Prostate gland (tissue), 2 donors: ENCODE data around the gene SAMD8. TPM values are rescaled to one million over a fixed set of nuclear protein-coding genes. Genes with fewer than 3 reads are reported as not detected.
"Not testable (repeated sequence)": the region's sequence is repeated elsewhere in the genome, so short reads cannot be mapped to it uniquely, and the experiment has no call there.

Experiments
- DNase-seq: peaks from one replicate; pipeline ENCODE4 v3.0.0-alpha.2; 2019; ENCODE audit warnings: low spot score
- H3K27ac ChIP-seq, 2 donors: fragments of 200-600 bp; sonication (generic); 2 replicates each; pipeline ENCODE4 v1.5.1; 2017 to 2019
- H3K27me3 ChIP-seq: fragments of 200-600 bp; sonication (generic); replicated peaks from 2 replicates; pipeline ENCODE4 v1.5.1; 2019; ENCODE audit not compliant: insufficient read depth
- H3K36me3 ChIP-seq, 2 donors: fragments of 200-600 bp; sonication (generic); 1 replicate in 1 of 2; 2 replicates in 1 of 2; pipeline versions ENCODE4 v1.5.1 to v1.8.1; 2017 to 2019
- H3K4me1 ChIP-seq: fragments of 200-600 bp; sonication (generic); replicated peaks from 2 replicates; pipeline ENCODE4 v1.5.1; 2019
- H3K4me3 ChIP-seq, 2 donors: fragments of 200-600 bp; sonication (generic); 2 replicates each; pipeline ENCODE4 v1.5.1; 2017 to 2019
- H3K9me3 ChIP-seq: fragments of 200-600 bp; sonication (generic); 2 replicates; pipeline ENCODE4 v1.5.1; 2017
- POLR2A ChIP-seq: fragments of 450-650 bp; IDR thresholded peaks from one replicate; pipeline ENCODE4 v1.6.1; 2016; ENCODE audit warnings: antibody characterized with exemption, mild to moderate bottlenecking
- POLR2AphosphoS5 ChIP-seq: sonication (generic); formaldehyde crosslinking; IDR thresholded peaks from one replicate; pipeline ENCODE4 v1.6.1; 2017; ENCODE audit warnings: antibody characterized with exemption
- WGBS: methylation state at CpG from one replicate; pipeline ENCODE4 v1.1.5; 2018; 5-methylcytosine and 5-hydroxymethylcytosine counted together
- intact Hi-C: fragments of 100-400 bp; cut with DNase I; formaldehyde crosslinking; loops from one replicate; pipeline ENCODE4 v1.14.2; 2022
- total RNA-seq, 2 donors: library from RNA; depleted of rRNA; stranded (reverse); fragments of >200 nt; gene quantifications; one replicate each; pipeline ENCODE4 v1.1.0, GENCODE V29; 2016
- TF ChIP-seq, protein P1 (sequence below), 4 experiments: fragments of 200-600 bp in 2 of 4; fragments of 450-650 bp in 2 of 4; sonication (generic) in 2 of 4; IDR thresholded peaks; 1 replicate in 3 of 4; 2 replicates in 1 of 4; pipeline ENCODE4 v1.5.1; 2016 to 2019; ENCODE audit warnings: antibody characterized with exemption in 4 of 4, mild to moderate bottlenecking in 2 of 4, moderate library complexity in 2 of 4

SAMD8 gene
- total RNA-seq, 2 donors from 2014 or later: 18.8 to 41.5 TPM

DNA sequence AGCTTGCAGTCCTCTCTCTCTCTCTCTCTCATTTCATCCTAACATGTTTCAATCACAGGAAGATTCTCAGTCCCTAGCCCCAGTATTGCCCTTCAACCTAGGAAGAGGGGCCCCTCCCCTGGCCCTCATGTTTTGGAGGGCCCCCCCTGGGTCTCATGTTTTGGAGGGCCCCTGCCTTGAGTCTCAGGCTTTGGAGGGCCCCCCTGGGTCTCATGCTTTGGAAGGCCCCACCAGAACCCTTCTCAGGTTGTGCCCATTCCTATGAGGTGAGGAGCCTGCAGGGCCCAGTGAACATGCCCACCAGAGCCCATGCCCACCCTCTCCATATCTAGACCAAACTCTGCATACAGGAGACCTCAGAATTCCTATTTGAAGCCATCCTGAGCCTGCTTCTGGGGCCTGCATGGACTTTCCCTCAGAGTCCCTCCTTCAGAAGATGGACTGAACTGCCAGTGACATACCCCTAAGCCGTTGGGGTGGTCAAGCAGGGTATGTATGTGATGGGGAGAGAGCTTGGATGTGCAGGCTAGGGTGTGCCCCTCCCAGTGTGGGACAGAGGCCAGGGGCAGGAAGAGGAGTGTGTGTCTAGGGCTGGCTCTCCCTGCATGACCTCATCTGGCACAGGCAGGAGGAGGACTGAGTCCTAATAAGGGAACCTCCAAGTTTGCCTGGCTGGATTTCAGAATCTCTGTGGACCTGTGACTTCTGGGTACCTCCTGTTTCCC, 91.0 kb downstream of the SAMD8 start:
- peak; percentile 7 for DNase-seq
- TF ChIP-seq, protein P1, sequence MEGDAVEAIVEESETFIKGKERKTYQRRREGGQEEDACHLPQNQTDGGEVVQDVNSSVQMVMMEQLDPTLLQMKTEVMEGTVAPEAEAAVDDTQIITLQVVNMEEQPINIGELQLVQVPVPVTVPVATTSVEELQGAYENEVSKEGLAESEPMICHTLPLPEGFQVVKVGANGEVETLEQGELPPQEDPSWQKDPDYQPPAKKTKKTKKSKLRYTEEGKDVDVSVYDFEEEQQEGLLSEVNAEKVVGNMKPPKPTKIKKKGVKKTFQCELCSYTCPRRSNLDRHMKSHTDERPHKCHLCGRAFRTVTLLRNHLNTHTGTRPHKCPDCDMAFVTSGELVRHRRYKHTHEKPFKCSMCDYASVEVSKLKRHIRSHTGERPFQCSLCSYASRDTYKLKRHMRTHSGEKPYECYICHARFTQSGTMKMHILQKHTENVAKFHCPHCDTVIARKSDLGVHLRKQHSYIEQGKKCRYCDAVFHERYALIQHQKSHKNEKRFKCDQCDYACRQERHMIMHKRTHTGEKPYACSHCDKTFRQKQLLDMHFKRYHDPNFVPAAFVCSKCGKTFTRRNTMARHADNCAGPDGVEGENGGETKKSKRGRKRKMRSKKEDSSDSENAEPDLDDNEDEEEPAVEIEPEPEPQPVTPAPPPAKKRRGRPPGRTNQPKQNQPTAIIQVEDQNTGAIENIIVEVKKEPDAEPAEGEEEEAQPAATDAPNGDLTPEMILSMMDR (IDR thresholded peaks at IDR 0.05): no peak
- TF ChIP-seq POLR2A: no peak
- no peak for TF ChIP-seq POLR2AphosphoS5
- intact Hi-C loops: no loop called here
- H3K27me3 ChIP-seq: no peaks in the 10 kb centered on the region
- H3K4me3 ChIP-seq: no peak overlapping the region
- H3K4me1 ChIP-seq: no peaks in the 10 kb centered on the region
- H3K9me3 ChIP-seq: no peaks in the 10 kb centered on the region
- 59% methylated on average over 1 of the region's 1 CpG for WGBS
- H3K36me3 ChIP-seq: no peaks in the 10 kb centered on the region
- peak overlapping the region; percentile 12 to 16 for H3K27ac ChIP-seq

DNA sequence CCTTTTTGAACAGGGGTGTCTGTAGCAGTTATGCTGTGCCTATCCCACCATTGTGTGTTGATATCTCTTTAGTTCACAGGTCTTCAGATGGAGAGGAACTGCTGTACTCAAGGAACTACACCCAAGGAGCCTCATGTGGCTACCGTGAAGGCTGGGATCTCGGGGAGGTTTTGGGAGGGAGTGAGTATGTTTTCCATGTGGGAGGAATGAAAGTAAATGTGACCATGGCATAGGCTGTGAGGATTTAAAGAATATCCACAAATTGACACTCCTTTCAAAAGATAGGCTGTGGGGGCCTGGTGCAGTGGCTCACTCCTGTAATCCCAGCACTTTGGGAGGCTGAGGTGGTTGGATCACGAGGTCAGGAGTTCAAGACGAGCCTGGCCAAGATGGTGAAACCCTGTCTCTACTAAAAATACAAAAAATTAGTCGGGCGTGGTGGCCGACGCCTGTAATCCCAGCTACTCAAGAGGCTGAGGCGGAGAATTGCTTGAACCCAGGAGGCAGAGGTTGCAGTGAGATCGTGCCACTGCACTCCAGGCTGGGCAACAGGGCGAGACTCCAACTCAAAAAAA, 91.7 kb downstream of the SAMD8 start:
- peak overlapping the region; percentile 12 to 16 for H3K27ac ChIP-seq
- H3K27me3 ChIP-seq, H3K4me1 ChIP-seq, intact Hi-C loops, H3K4me3 ChIP-seq, H3K9me3 ChIP-seq, H3K36me3 ChIP-seq, DNase-seq: not testable (repeated sequence)
- 85% methylated on average over 11 of the region's 11 CpGs for WGBS

DNA sequence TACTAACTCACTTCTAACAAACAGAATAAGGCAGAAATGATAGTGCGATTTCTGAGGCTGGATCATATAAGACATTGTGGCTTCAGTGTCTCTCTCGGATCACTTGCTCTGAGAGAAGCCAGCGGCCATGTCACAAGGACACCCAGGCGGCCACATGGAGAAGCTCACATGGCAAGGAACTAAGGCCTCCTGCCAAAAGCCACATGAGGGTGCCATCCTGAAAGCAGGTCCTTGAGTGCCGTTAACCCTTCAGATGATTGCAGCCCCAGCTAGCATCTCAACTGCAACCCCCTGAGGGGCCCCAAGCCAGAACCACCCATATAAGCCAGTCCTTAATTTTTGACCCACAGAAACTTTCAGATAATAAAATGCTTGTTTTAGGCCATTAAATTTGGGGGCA, 92.3 kb downstream of the SAMD8 start:
- Histone ChIP-seq H3K27ac (no peak overlapping the region), H3K4me1 (no peaks in the 10 kb centered on the region), H3K27me3 (no peaks in the 10 kb centered on the region), H3K36me3 (no peaks in the 10 kb centered on the region), H3K4me3 (no peak overlapping the region), H3K9me3 (no peaks in the 10 kb centered on the region)
- no peak for DNase-seq
- TF ChIP-seq, protein P1 (IDR thresholded peaks at IDR 0.05): no peak
- no peak for TF ChIP-seq POLR2A
- no peak for TF ChIP-seq POLR2AphosphoS5
- WGBS: 93% methylated on average over 5 of the region's 5 CpGs
- intact Hi-C loops: no loop called here

DNA sequence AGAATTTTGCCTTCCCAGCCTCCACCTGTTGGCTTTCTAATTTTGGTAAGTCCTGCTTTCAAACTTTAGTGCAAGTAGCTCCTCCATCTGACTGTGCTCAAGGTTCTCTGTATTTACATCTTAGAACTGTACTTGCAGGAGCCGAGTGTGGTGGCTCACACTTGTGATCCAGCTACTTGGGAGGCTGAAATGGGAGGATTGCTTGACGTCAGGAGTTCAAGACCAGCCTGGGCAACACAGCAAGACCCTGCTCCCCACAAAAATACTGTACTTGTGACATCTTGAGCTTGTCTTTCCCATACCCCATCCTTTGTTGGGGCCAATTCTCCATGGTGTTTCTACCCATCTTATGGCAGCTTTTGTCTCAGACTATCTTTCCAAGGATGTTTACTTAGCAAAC, 94.5 kb downstream of the SAMD8 start:
- Histone ChIP-seq H3K9me3 (no peaks in the 10 kb centered on the region), H3K27me3 (no peaks in the 10 kb centered on the region), H3K36me3 (no peaks in the 10 kb centered on the region), H3K27ac (no peak overlapping the region), H3K4me3 (no peak overlapping the region), H3K4me1 (no peaks in the 10 kb centered on the region)
- intact Hi-C loops: no loop called here
- DNase-seq: no peak
- TF ChIP-seq, protein P1 (IDR thresholded peaks at IDR 0.05): no peak
- TF ChIP-seq POLR2AphosphoS5: no peak
- TF ChIP-seq POLR2A: no peak
- 92% methylated on average over 2 of the region's 2 CpGs for WGBS

DNA sequence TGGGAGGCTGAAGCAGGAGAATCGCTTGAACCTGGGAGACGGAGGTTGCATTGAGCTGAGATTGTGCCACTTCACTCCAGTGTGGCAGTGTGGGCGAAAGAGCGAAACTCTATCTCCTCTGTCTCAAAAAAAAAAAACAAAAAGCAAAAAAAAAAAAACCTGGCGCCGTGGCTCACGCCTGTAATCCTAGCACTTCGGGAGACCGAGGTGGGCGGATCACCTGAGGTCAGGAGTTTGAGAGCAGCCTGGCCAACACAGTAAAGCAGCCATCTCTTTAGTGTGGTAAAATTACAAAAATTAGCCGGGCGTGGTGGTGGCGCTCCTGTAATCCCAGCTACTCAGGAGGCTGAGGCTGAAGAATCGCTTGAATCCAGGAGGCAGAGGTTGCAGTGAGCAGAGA, 95.2 kb downstream of the SAMD8 start:
- H3K4me3 ChIP-seq, DNase-seq, H3K27me3 ChIP-seq, H3K27ac ChIP-seq, H3K36me3 ChIP-seq, H3K9me3 ChIP-seq, H3K4me1 ChIP-seq, intact Hi-C loops: not testable (repeated sequence)
- WGBS: 83% methylated on average over 14 of the region's 14 CpGs
